IMR-90 (cell line): ENCODE results near the gene CDC42BPG. TPM values are rescaled to one million over a fixed set of nuclear protein-coding genes. Genes with fewer than 3 reads are reported as not detected.
A peak's percentile ranks its signal among the peaks of the same experiment; 100 is the strongest.

Experiments
- ATAC-seq: fragments of 200-7000 bp; cut with Tn5 transposase; 2 replicates; pipeline ENCODE4 v1.9.1; 2020; ENCODE audit warnings: low read depth, mild to moderate bottlenecking, moderate library complexity
- BruUV-seq: library from RNA; stranded (reverse); fragments of 400-500 nt; replicated peaks from 2 replicates; lab custom pipeline; 2021; lab: Mats Ljungman, UMichigan
- CTCF ChIA-PET: fragments of 300-600 bp; formaldehyde crosslinking; extraction: SDS; loops from one replicate; lab custom pipeline; 2021; ENCODE audit warnings: antibody characterized with exemption; lab: Yijun Ruan, JAX
- POLR2A ChIA-PET: fragments of 300-600 bp; sonication (Branson Sonifier 250); formaldehyde crosslinking; loops from one replicate; lab custom pipeline; 2022; ENCODE audit warnings: antibody characterized with exemption; ENCODE audit not compliant: unreplicated experiment; lab: Charles Lee
- DNase-seq: peaks from one replicate; pipeline ENCODE4 v3.0.0; 2013
- H2AFZ ChIP-seq: replicated peaks from 2 replicates; pipeline ENCODE3; 2013; ENCODE audit warnings: low read length, mild to moderate bottlenecking; ENCODE audit not compliant: poor library complexity
- H2AK5ac ChIP-seq: 2 replicates; pipeline ENCODE4 v1.6.1; 2013; ENCODE audit warnings: low read depth, low read length, inconsistent platforms
- H2AK9ac ChIP-seq: replicated peaks from 2 replicates; pipeline ENCODE3; 2013; ENCODE audit warnings: mild to moderate bottlenecking, low read depth, low read length, moderate library complexity; ENCODE audit not compliant: poor library complexity
- H2BK120ac ChIP-seq: 2 replicates; pipeline ENCODE4 v1.6.1; 2013; ENCODE audit warnings: low read depth, low read length, inconsistent platforms
- H2BK15ac ChIP-seq: 3 replicates; pipeline ENCODE4 v1.6.1; 2013; ENCODE audit warnings: low read depth, low read length, inconsistent platforms
- H2BK20ac ChIP-seq: 2 replicates; pipeline ENCODE4 v1.6.1; 2013; ENCODE audit warnings: low read depth, mild to moderate bottlenecking, inconsistent platforms, low read length, moderate library complexity
- H2BK5ac ChIP-seq: 2 replicates; pipeline ENCODE4 v1.6.1; 2013; ENCODE audit warnings: mild to moderate bottlenecking, low read depth, low read length, inconsistent platforms; ENCODE audit not compliant: poor library complexity, severe bottlenecking
- H3K14ac ChIP-seq: replicated peaks from 2 replicates; pipeline ENCODE4 v1.6.1; 2013; ENCODE audit warnings: low read depth, low read length, inconsistent platforms
- H3K18ac ChIP-seq: 2 replicates; pipeline ENCODE4 v1.6.1; 2013; ENCODE audit warnings: low read depth, low read length, control low read depth
- H3K23ac ChIP-seq: 2 replicates; pipeline ENCODE4 v1.6.1; 2013; ENCODE audit warnings: low read depth, low read length, inconsistent platforms
- H3K27ac ChIP-seq: 2 replicates; pipeline ENCODE4 v1.5.1; 2013; ENCODE audit warnings: mild to moderate bottlenecking, control low read depth, low read length; ENCODE audit not compliant: insufficient read depth
- H3K27me3 ChIP-seq: 2 replicates; pipeline ENCODE4 v1.6.1; 2013; ENCODE audit warnings: low read length; ENCODE audit not compliant: control insufficient read depth, insufficient read depth
- H3K36me3 ChIP-seq: 2 replicates; pipeline ENCODE4 v1.6.1; 2013; ENCODE audit warnings: low read length, mixed read lengths; ENCODE audit not compliant: control insufficient read depth, insufficient read depth
- H3K4ac ChIP-seq: 2 replicates; pipeline ENCODE4 v1.6.1; 2013; ENCODE audit warnings: low read depth, low read length, inconsistent platforms
- H3K4me1 ChIP-seq: 2 replicates; pipeline ENCODE4 v1.6.1; 2013; ENCODE audit warnings: low read length, mixed read lengths; ENCODE audit not compliant: control insufficient read depth, insufficient read depth
- H3K4me2 ChIP-seq: 2 replicates; pipeline ENCODE4 v1.6.1; 2013; ENCODE audit warnings: low read depth, mild to moderate bottlenecking, control low read depth, low read length, moderate library complexity
- H3K4me3 ChIP-seq: 2 replicates; pipeline ENCODE4 v1.5.1; 2013; ENCODE audit warnings: low read depth, mild to moderate bottlenecking, control low read depth, low read length, moderate library complexity; ENCODE audit not compliant: insufficient read depth
- H3K56ac ChIP-seq: 2 replicates; pipeline ENCODE4 v1.6.1; 2013; ENCODE audit warnings: low read length, inconsistent platforms; ENCODE audit not compliant: insufficient read depth; ENCODE audit errors: extremely low read depth
- H3K79me1 ChIP-seq, 2 experiments: 2 replicates each; pipeline ENCODE4 v1.6.1; 2013; ENCODE audit warnings: low read length in 2 of 2, inconsistent platforms in 1 of 2, low read depth in 1 of 2
- H3K9ac ChIP-seq: 2 replicates; pipeline ENCODE4 v1.6.1; 2013; ENCODE audit warnings: low read depth, low read length, control low read depth
- H3K9me1 ChIP-seq: 2 replicates; pipeline ENCODE4 v1.6.1; 2013; ENCODE audit warnings: low read length, inconsistent platforms; ENCODE audit not compliant: insufficient read depth
- H3K9me3 ChIP-seq: 2 replicates; pipeline ENCODE4 v1.6.1; 2013; ENCODE audit warnings: low read length; ENCODE audit not compliant: control insufficient read depth, insufficient read depth
- H4K20me1 ChIP-seq: 2 replicates; pipeline ENCODE4 v1.6.1; 2013; ENCODE audit warnings: low read length, inconsistent platforms; ENCODE audit not compliant: insufficient read depth
- H4K5ac ChIP-seq: 2 replicates; pipeline ENCODE4 v1.6.1; 2013; ENCODE audit warnings: mild to moderate bottlenecking, low read depth, low read length, control low read depth
- H4K8ac ChIP-seq, 2 experiments: 2 replicates each; pipeline ENCODE4 v1.6.1; 2013; ENCODE audit warnings: low read depth in 2 of 2, low read length in 2 of 2, control low read depth in 1 of 2, inconsistent platforms in 1 of 2
- H4K91ac ChIP-seq: 2 replicates; pipeline ENCODE4 v1.6.1; 2013; ENCODE audit warnings: low read depth, low read length, inconsistent platforms; ENCODE audit not compliant: insufficient read depth
- CEBPB ChIP-seq: IDR thresholded peaks from 2 replicates; pipeline ENCODE4 v1.6.1; 2012; ENCODE audit warnings: low read depth, low read length, improper control_type of control experiment
- CHD1 ChIP-seq: IDR thresholded peaks from 2 replicates; pipeline ENCODE4 v1.6.1; 2012; ENCODE audit warnings: low read depth, low read length, improper control_type of control experiment
- CTCF ChIP-seq: conservative IDR thresholded peaks from 2 replicates; pipeline ENCODE4 v1.5.1; 2012; ENCODE audit warnings: mild to moderate bottlenecking, low read depth, low read length, improper control_type of control experiment
- ELK1 ChIP-seq: fragments of 150-350 bp; IDR thresholded peaks from 2 replicates; pipeline ENCODE4 v1.6.1; 2016; ENCODE audit warnings: low read depth, mild to moderate bottlenecking, low read length, moderate library complexity, borderline replicate concordance
- FOS ChIP-seq: fragments of 150-350 bp; IDR thresholded peaks from 2 replicates; pipeline ENCODE4 v1.6.1; 2016; ENCODE audit warnings: low read depth, low read length
- MAFK ChIP-seq: IDR thresholded peaks from 2 replicates; pipeline ENCODE4 v1.6.1; 2012; ENCODE audit warnings: low read depth, low read length, improper control_type of control experiment
- MAZ ChIP-seq: IDR thresholded peaks from 2 replicates; pipeline ENCODE4 v1.6.1; 2012; ENCODE audit warnings: low read depth, mild to moderate bottlenecking, low read length, improper control_type of control experiment, moderate library complexity, borderline replicate concordance
- MXI1 ChIP-seq: IDR thresholded peaks from 2 replicates; pipeline ENCODE4 v1.6.1; 2012; ENCODE audit warnings: low read depth, mild to moderate bottlenecking, low read length, moderate library complexity, borderline replicate concordance
- NFE2L2 ChIP-seq: fragments of 150-350 bp; IDR thresholded peaks from 2 replicates; pipeline ENCODE4 v1.6.1; 2016; ENCODE audit warnings: low read depth, mild to moderate bottlenecking, low read length
- POLR2A ChIP-seq: IDR thresholded peaks from 2 replicates; pipeline ENCODE4 v1.6.1; 2012; ENCODE audit warnings: mild to moderate bottlenecking, low read depth, low read length
- RAD21 ChIP-seq: IDR thresholded peaks from 2 replicates; pipeline ENCODE4 v1.6.1; 2012; ENCODE audit warnings: low read length, improper control_type of control experiment
- RFX5 ChIP-seq: IDR thresholded peaks from 2 replicates; pipeline ENCODE4 v1.8.0; 2012; ENCODE audit warnings: low read depth, mild to moderate bottlenecking, low read length, moderate library complexity
- SMC3 ChIP-seq: fragments of 150-350 bp; IDR thresholded peaks from 2 replicates; pipeline ENCODE4 v1.6.1; 2016; ENCODE audit warnings: low read depth, mild to moderate bottlenecking, antibody characterized with exemption, low read length, moderate library complexity
- WGBS, 2 experiments: methylation state at CpG; one replicate each; pipeline versions ENCODE4 v1.1.5 to v1.1.7; 2013; ENCODE audit warnings: missing lambda C conversion rate in 2 of 2; ENCODE audit not compliant: insufficient read length in 1 of 2; ENCODE audit errors: extremely low coverage in 2 of 2; 5-methylcytosine and 5-hydroxymethylcytosine counted together
- dilution Hi-C: fragments of 300-500 bp; cut with HindIII; formaldehyde crosslinking; loops from one replicate; pipeline ENCODE4 v1.14.3; 2018; ENCODE audit warnings: low sequenced_read_pairs; ENCODE audit not compliant: unreplicated experiment
- in situ Hi-C: fragments of 300-500 bp; cut with MboI; formaldehyde crosslinking; loops from 3 replicates; pipeline ENCODE4 v1.14.3; 2019; ENCODE audit warnings: low sequenced_read_pairs, inconsistent platforms, mixed read lengths
- intact Hi-C: fragments of 100-400 bp; cut with micrococcal nuclease; formaldehyde crosslinking; loops from 2 replicates; pipeline ENCODE4 v1.10.0; 2022
- polyA plus RNA-seq, 3 experiments: library from polyadenylated mRNA; depleted of rRNA; stranded (reverse); fragments of >200 nt; gene quantifications; 2 replicates each; pipeline ENCODE4 v1.2.3, GENCODE V29; 2012; ENCODE audit warnings: low replicate concordance in 1 of 3
- total RNA-seq: library from RNA; depleted of rRNA; stranded (reverse); fragments of >200 nt; gene quantifications from 2 replicates; pipeline ENCODE4 v1.2.3, GENCODE V29; 2012

The CDC42BPG gene
- total and polyA plus RNA-seq, 2 of the 4 experiments (the other 2 are of a cell fraction), result under 0.01 to 0.12 TPM

- peak within 1 kb of the TSS; percentile 65 for H4K5ac ChIP-seq
- in situ Hi-C loops, result no loop called here
- TF ChIP-seq ELK1 (no peak), SMC3 (peak; percentile 48), MAZ (peak; percentile 96), RAD21 (peak; percentile 43), MAFK (no peak), CTCF (peak; percentile 80), MXI1 (peak; percentile 90), RFX5 (no peak), CEBPB (no peak), CHD1 (no peak), POLR2A (peak; percentile 100), NFE2L2 (peak; percentile 37; the same call in 1 of the 2 replicates), FOS (no peak)
Observed at GRCh38 chr11:64878494-64879243, 34.2 kb upstream of the CDC42BPG start, which contains the start of gene EHD1. TSS of gene EHD1 (minus strand) at chr11:64878621. CDS start at chr11:64878464, 157 bp downstream.

More at GRCh38 chr11:64878494-64879243, 34.2 kb upstream of the CDC42BPG start, which contains the start of gene EHD1:
- Histone ChIP-seq H2BK120ac (peak within 1 kb of the TSS; percentile 61), H3K18ac (peak within 1 kb of the TSS; percentile 63), H2BK15ac (peak within 1 kb of the TSS; percentile 24; the same call in 1 of the 3 replicates), H4K91ac (peak within 1 kb of the TSS; percentile 87), H3K23ac (peak within 1 kb of the TSS; percentile 93), H3K36me3 (peaks cover 14% of the 10 kb centered on the region), H3K4me3 (peak within 1 kb of the TSS; percentile 95), H3K27ac (peak within 1 kb of the TSS; percentile 84), H3K4me2 (peak within 1 kb of the TSS; percentile 94), H2AFZ (peak within 1 kb of the TSS; percentile 93), H3K9me3 (no peaks in the 10 kb centered on the region), H3K79me1 (peaks cover 6 to 40% of the 10 kb centered on the region in 2 experiments; a peak in 3 of 4 replicates), H3K27me3 (no peaks in the 10 kb centered on the region), H3K9me1 (peaks cover 19% of the 10 kb centered on the region; the same call in 1 of the 2 replicates), H3K4me1 (peaks cover 15% of the 10 kb centered on the region), H4K8ac (peak within 1 kb of the TSS; percentile 49 to 93), H3K4ac (peak within 1 kb of the TSS; percentile 96), H2AK5ac (peak within 1 kb of the TSS; percentile 96), H3K9ac (peak within 1 kb of the TSS; percentile 94), H2AK9ac (peak within 1 kb of the TSS; percentile 99), H4K20me1 (peaks cover 37% of the 10 kb centered on the region), H2BK5ac (peak within 1 kb of the TSS; percentile 90), H2BK20ac (peak within 1 kb of the TSS; percentile 49; the same call in 1 of the 2 replicates), H3K56ac (peak within 1 kb of the TSS; percentile 88), H3K14ac (peak within 1 kb of the TSS; percentile 95)
- ChIA-PET CTCF (interaction anchor here (0.6 to 2.0 kb wide), 4 partner anchors 10 to 253 kb away, joined by 3 to 12 read pairs (median 4); no protein-coding TSS in a partner anchor), POLR2A (interaction anchor here (1.5 kb wide), 1 partner anchor 30 kb away, joined by 6 read pairs; no protein-coding TSS in a partner anchor)
- no TSS peak for BruUV-seq
- DNase-seq (peak; percentile 96), ATAC-seq (peak; percentile 93)
- dilution Hi-C loops (no loop called here), intact Hi-C loops (loop anchor here (1.0 to 2.0 kb wide), 2 partner anchors 8 to 14 kb away; no protein-coding TSS in a partner anchor)
- WGBS, 2 experiments, result 0% methylated on average over 8 of the region's 75 CpGs; no CpG with 5 or more reads in 1 of the 2 experiments
